ENCODE measurements around the gene VPS37B.

DNA sequence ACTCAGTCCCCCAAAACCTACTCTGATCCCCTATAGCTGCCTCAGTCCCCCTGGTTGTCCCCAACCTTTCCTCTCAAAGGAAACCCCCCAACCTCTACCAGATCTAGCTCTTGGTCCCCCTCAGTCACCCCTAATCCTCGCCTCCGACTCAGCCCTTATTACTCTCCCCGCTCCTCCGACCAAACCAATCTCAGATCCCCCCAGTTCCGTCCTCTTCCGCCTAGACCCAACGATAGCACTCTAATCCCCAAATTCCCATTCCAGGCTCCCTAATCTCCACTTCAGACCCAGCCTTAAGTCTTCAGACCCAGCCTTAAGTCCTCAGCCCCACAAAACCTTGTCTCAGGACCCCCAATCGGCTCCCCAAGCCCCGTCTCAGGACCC lies 612 bp downstream of the VPS37B start:
- TF ChIP-seq, protein P1, sequence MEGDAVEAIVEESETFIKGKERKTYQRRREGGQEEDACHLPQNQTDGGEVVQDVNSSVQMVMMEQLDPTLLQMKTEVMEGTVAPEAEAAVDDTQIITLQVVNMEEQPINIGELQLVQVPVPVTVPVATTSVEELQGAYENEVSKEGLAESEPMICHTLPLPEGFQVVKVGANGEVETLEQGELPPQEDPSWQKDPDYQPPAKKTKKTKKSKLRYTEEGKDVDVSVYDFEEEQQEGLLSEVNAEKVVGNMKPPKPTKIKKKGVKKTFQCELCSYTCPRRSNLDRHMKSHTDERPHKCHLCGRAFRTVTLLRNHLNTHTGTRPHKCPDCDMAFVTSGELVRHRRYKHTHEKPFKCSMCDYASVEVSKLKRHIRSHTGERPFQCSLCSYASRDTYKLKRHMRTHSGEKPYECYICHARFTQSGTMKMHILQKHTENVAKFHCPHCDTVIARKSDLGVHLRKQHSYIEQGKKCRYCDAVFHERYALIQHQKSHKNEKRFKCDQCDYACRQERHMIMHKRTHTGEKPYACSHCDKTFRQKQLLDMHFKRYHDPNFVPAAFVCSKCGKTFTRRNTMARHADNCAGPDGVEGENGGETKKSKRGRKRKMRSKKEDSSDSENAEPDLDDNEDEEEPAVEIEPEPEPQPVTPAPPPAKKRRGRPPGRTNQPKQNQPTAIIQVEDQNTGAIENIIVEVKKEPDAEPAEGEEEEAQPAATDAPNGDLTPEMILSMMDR (IDR thresholded peaks at IDR 0.05), result no peak
- TF ChIP-seq POLR2A (IDR thresholded peaks at IDR 0.05) (no peak), POLR2AphosphoS5 (IDR thresholded peaks at IDR 0.05; ENCODE audit: insufficient read depth in 1 of 2, low read depth in 1 of 2) (no peak)
